NCI-H345 treated with DMSO at 0.1 percent for 48 hours (cell line): Measurements from ENCODE around the gene MAGI1.

ENCODE experiments used
- DNase-seq: peaks from one replicate; lab custom pipeline; 2025; ENCODE audit not compliant: unreplicated experiment; lab: John Stamatoyannopoulos, UW

The MAGI1 gene

GRCh38 chr3:65313666-65314065, 725.1 kb downstream of the MAGI1 start:
- no peak for DNase-seq

- no peak for DNase-seq
These were observed 732.9 kb downstream of the MAGI1 start for GRCh38 chr3:65305836-65306235.
